Muscle of back (tissue), 11 donors: ENCODE results near the gene CLEC2B. TPM values are rescaled to one million over a fixed set of nuclear protein-coding genes. Genes with fewer than 3 reads are reported as not detected.

Source experiments
- DNase-seq, 3 donors: peaks; one replicate each; pipeline versions ENCODE4 v3.0.0 to v3.0.0-alpha.2; 2013
- polyA plus RNA-seq, 10 donors: library from polyadenylated mRNA; unstranded; fragments of 120-200 nt; gene quantifications; one replicate each; pipeline ENCODE4 v1.2.1, GENCODE V29; 2013; ENCODE audit not compliant: insufficient read length in 10 of 10

The CLEC2B gene
- polyA plus RNA-seq, 10 donors, result 1.3 to 7.2 (median 2.5) TPM

DNA sequence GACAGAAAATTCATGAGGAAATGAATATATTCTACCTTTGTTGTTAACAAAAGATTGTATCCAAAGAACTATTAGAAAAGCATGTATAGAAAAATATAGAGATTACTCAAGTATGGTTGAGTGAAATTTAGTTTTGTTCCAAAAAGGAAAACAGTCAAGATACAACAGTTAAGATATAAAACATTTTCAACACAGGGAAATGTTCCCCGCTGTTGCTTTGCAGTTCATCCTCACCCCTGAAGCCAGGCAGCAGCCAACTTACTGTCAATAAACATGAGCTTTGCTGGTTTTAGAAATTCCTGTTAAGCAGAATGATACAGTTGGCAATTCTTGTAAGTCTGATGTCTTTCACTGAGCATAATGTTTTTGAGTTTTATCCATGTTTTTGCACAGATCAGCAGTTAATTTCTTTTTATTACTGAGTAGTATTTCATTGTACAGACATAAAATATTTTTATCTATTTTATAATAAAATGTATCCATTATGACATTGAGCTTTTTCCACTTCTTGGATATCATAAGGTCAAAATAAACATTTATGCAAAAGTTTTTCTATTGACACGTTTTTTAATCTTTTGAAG lies 1.2 kb upstream of the CLEC2B start:
- DNase-seq, result peak in 2 of 3 donors; percentile 34 to 53

DNA sequence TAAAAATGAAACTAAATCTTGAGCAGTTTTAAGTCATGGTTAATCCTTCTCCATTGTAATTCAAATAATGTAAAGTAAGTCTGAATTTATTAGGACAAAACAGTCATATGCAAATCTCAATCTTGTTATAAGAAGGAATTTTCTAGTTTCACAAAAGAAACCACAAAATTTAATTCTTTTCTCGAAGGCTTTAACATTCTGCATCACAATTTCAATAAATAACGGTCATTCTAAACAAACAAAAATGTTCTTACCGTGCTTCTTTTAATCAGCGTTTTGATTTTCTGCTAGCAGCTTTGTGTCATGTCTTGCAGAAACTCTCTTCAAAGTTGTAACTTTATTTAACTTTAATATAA lies 225 bp downstream of the CLEC2B start:
- no peak for DNase-seq

DNA sequence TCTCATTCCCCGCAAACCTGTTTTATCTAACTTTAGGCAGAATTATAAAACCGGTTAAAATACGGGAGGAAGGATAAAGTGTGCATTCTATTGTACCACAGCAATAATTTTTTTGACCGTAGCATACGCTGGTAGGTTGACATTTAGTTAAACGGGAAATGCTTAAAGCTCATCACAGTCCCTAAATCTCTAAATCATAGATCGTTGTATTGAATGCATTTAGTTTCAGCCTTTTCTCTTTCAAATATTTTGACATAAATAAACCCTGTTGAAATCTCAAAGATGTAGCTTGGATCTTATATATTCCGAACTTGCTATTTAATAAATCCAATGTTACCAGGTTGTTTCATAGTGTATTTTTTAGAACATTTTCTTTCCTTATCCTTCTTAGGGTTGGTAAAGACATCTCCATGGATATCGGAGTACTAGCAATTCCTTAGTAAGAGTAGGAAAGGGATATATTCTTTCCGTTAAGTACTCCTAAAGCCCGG lies 798 bp downstream of the CLEC2B start:
- DNase-seq, result no peak

DNA sequence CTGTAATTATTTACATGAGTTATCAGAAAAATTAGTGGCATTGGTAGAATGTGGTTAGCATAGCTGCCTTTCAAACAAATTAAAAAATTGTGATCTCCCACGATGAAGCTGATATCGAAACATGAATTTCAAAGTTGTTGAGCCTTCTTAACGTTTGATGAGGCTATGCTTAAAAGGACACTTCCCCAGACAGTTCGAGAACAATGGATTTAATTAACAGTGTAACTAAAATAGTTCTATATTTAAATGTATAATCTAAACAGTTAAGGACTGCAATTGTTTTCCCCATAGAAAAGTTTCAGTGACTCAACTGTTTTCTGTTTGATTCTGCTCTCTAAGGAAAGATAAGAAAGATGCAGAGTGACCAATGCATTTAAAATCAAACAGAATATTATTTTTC lies 1.6 kb downstream of the CLEC2B start:
- no peak for DNase-seq

DNA sequence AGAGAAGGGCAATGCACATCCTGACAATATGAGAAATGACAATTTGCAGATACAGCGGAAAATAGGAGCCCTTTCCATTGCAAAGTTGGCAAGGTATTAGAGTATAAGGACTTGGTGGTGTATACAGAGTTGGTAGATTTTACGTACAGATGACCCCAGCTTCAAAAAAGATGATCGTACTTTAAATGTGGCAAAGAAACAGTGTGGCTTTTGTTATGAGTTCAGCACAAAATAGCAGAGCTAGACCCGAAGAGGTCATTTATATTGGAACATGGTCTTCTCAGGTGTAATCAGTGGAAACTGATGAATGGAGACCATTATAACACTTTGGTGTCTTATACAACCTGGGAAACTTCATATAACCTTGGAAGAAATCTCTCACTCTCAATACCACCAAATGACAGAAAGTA lies 2.3 kb downstream of the CLEC2B start:
- DNase-seq, result no peak

DNA sequence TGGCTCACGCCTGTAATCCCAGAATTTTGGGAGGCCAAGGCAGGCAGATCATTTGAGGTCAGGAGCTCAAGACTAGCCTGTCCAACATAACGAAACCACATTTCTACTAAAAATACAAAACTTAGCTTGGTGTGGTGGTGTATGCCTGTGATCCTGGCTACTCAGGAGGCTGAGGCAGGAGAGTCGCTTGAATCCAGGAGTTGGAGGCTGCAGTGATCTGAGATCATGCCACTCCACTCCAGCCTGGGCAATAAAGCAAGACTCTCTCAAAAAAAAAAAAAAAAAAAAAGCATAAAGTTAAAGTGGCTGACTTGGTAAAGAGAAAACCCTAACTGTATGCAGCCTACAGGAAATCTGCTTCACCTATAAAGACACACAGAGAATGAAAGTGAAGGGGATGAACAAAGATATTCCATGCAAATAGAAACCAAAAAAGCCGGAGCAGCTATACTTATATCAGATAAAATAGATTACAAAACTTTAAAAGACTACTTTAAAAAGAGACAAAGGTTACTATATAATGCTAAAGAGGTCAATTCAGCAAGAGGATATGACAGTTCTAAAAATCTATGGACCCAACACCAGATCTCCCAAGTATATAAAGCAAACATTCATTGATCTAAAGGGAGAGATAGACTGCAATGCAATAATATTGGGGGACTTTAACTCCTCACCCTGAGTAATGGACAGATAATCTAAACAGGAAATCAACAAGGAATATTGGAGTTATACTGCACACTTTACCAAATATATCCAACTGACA lies 4.1 kb downstream of the CLEC2B start:
- DNase-seq, result no peak

DNA sequence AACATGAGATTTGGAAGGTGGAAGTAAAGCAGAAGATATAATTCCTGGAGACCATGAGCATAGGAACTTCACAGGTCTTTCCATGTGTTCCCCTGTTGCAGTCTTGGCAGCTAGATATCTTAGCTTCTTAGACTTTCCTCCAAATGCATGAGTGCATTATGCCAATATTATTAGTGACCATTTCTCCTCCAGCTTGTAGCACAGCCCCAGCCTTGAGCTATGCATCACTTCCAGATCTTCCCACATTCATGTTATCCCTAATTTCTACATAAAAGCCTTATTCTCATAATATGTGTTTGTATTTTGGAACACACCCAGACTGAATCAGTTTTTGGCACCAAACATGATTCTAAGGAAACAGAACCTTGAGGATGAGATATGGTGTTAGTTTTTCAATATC lies 11.0 kb downstream of the CLEC2B start:
- no peak for DNase-seq

DNA sequence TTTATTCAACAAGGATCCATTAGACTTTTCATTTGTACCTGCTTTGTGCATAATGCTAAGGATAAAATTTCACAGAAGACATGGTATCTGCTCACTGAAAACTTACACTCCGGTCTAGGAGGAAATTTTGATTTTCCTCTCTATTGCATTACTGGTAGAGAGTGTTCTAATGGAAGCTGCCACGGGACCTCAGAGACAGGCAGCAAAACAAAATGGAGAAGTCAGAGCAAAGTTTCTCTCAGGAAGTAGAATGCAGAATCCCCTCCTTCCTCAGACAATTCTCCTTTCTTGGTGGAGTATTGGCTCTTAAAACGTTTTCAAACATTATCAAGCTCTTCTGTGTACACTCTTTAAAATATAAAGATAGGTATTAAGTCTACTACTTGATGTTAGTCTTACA lies 12.3 kb downstream of the CLEC2B start:
- no peak for DNase-seq

DNA sequence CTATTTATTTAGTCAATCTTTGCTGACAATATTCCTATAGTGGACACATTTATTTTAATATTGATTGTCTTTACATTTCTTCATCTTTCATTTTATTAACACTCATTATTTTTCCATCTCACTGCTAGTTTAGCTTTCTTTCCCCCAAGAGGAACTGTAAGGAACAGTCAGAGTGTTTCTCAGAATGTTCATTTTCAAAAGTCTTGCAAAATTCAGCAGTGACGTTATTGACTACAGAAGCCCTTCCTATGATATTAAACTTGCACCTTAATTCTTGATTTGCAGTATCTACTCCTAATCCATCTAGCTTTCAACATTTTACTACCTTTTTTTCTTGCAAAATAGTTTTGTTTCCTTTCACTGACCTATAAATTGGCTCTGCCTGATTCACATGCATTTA lies 13.0 kb downstream of the CLEC2B start:
- DNase-seq, result no peak

DNA sequence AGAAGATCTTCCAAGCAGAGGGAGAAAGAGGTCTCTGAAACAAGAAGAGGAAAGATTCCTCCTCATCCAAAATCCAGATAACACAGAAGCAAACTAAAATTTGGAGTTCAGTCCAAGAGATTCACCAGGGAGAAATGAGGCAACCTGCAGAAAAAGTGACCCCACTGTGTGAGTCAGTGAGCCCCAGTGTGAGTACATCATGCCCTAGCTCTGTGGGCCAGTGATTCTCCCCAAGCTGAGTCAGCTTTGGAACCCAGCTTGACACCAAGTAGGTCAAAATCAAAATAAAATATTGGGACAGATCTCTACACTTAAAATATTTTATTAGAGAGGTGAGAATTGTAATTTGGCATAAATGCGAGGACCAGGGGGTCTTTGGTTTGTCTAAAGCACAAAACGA lies 17.2 kb downstream of the CLEC2B start:
- DNase-seq, result no peak

DNA sequence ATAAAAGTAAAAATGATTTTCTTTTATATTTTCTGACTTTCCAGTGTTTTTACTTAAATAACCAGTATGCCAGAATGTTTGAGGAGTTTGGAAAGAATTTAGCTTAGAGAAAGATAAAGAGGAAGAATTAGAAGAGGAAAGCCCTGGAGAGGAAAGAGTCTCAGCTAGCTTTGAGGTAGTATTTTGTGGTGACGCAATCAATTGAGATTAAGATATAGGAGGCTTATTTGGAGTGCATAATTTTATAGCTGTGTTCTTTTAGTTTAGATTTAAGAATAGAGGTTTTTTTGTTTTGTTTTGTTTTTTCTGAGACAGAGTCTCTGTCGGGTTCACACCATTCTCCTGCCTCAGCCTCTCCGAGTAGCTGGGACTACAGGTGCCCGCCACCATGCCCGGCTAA lies 18.1 kb downstream of the CLEC2B start:
- no peak for DNase-seq

DNA sequence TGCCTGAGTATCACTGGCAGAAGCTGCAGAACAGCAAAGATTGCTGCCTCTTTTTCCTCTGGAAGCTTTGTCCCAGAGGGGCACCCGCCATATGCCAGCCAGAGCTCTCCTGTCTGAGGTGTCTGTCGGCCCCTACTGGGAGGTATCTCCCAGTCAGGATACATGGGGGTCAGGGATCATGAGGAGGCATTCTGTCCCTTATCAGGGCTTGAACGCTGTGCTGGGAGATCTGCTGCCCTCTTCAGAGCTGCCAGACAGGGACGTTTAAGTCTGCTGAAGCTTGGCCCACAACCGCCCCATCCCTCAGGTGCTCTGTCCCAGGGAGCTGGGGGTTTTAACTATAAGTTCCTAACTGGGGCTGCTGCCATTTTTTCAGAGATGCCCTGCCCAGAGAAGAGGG lies 20.3 kb downstream of the CLEC2B start:
- no peak for DNase-seq

DNA sequence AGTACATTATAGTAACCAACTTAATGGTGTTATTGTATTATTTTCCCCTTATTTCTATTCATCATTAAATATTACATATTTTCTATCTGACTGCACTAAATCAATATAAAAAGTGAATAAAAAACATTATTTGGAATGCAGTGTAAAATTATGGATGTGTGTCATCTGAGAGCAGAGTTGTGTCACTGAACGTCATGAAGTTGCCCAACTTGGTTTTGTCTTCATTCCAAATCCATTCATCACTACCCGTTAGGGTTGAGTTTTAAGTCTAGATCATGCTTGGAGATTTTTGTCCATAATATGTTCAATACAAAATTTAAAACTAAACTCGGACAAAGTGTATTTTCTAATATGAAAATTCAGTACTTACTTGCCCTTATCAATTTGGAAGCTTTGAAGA lies 25.7 kb downstream of the CLEC2B start:
- DNase-seq, result no peak

DNA sequence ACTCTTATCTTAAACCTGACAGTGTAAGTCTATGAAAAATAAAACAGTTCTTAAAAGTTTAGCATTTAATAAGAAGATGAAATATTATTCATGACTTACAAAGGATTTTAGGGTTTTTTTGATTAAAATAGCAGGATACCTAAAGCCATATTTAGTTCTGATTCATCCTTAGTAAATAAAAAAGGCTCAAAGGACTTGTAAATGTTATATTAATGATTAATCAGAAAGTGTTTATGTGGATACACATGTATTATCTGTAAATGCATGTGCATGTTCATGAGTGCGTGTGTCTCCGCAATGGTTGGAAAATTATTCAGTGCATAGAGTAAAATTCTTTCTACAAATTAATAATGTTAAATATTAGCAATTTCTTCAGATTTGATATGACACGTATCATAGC lies 37.4 kb downstream of the CLEC2B start:
- DNase-seq, result no peak

DNA sequence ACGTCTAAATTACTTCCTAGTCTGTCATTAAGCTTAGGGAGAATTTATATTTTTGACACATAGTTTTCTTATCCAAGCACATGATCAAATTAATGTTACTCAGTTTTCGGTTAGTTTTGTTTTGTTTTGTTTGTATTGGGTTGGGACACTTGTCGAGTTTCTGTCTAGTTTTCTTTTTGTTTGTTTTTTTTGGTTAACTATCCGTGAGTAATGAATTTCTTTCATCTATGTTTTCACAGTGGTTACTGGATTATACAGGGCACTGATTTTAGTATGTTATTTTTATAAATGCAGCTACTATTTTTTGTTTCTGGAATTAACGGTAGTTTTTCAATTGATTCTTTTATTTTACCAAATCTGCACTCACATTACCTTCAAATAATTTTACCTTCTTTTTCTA lies 39.2 kb downstream of the CLEC2B start:
- no peak for DNase-seq

DNA sequence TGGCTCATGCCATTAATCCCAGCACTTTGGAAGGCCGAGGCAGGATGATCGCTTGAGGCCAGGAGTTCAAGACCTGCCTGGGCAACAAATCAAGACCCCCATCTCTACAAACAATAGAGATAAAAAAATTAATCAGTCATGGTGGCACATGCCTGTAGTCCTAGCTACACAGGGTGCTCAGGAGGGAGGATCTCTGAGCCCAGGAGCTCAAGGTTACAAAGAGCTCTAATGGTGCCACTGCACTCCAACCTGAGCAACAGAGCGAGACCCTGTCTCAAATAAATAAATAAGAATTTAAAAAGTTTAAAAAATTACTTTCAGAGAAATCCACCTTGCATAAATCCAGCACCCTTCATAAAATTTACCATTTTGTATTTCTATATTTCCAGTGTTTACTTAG lies 39.7 kb downstream of the CLEC2B start:
- no peak for DNase-seq

DNA sequence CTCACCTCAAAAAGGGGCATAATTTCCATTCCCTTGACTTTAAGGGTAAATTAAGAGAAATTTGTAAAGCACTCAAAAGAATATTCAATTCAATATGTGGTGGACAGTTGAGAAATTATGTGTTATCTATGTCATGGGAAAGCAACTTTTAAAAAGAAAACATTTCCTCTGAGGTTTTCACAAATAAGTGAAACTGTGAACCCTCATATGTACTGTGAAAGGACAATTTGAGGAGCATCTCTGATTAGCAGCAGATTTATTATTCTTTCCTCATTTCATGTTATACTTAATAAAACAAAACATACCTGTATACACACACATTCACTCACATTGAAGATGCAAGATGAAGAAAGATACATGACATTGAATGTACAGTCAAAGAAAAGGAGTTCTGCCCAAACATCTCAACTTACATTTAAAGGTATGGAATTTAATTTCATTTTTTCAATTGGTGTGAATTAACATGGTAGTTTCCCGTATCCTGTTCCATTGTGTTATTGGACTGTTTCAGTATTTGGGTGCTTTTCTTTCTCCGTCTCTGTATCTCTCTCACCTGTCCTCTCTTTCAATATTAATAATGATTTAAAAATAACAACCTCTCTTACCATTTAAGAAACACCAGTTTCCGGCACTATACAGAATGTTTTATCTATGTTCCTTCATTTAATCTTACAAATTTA lies 41.8 kb downstream of the CLEC2B start, which contains the start of gene KLRF1:
Gene KLRF1, plus strand, starts transcription at position 273 of the 680 bp plus-strand sequence. Its CDS starts 64 bp downstream, at position 337.
- no peak for DNase-seq

DNA sequence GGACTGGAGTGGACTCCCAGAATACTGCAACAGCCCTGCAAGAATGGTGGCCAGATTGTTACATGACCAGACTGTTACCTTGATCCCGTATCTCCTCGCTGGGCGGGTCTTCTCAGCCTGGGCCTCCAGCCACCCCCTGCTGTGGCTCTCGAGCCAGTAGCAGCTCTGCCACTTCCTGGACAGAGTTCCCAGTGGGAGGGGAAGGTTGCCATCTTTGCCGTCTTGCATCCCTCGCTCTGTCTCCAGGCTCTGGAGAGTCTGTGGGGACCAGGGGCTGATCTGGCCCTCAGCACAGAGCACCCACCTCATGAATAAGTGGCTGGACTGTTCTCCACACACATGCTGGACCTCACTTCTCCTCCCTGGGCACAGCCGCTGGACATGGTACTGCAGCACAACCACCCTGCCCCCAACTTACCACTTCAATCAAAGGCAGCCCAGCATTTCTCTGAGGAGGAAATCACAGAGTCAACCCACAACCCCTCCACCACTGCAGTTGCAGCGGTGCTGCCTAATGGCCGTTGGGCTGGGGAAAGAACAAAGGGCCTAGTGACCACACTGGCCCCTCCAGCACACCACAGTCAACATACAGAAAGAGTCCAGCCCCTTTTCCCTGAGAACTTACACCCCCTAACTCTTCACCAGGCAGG lies 48.7 kb downstream of the CLEC2B start:
- DNase-seq, result no peak

DNA sequence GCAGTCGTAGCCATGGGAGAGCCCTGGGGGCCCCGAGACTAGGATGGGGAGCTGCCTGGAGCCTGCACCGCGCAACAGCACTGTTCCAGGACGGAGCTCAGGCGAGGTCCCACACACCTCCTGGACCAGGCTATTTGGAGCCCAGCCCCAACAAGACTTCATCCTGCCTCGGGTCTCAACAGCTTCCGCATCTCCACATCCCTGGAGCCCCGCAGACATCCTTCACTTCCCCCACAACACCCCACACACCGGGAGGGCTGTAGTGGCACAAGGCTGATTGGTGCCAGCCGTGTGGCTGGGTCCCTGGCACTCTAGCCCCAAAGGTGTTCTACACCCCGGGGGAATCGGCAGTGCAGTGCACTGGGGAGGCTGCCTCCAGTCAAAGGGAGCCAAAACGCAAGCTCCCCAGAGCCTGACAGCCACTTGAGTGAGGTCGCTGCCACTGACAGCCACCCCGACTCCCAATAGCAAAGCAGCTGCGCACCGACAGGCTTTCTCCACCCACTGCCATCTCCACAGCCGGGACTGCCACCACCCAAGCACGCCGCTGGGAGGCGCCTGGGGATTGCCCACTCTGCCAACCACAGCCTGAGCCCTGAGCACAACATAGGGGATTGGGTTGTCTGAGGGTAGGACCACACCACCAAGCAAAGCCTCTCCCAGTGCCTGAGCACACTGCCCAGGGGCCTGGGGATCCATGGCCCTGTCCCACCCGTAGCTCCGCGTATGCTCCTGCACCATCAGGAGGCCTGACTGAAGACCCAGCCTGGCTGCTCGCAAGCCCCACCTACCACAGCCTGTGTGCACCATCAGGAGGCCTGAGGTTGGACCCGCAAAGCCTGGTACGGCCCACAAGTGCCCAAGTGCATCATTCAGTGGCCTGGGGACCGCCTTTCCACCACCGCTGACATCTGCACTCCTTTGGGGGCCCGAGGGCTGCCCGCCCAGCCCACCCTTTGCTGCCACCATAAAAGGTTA lies 55.0 kb downstream of the CLEC2B start:
- peak in 2 of 3 donors; percentile 7 to 30 for DNase-seq

DNA sequence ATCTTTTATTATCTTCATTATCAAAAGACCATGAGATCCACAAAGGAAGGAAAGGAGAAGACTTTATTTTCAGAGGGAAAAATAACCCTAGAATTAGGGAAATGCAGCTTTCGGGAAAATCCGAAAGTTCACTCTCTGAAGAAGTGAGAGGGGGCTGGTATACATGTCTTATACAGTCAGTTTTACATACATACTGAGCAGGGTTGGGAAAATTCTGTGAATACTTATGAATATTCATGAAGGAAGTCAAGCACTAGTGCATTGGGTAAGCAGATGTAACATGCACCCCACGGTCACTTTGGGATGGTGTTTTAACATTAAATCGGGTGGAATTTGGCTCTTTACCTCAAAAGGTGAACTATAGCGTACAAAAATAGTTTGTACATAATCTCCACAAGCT lies 57.5 kb downstream of the CLEC2B start:
- no peak for DNase-seq

DNA sequence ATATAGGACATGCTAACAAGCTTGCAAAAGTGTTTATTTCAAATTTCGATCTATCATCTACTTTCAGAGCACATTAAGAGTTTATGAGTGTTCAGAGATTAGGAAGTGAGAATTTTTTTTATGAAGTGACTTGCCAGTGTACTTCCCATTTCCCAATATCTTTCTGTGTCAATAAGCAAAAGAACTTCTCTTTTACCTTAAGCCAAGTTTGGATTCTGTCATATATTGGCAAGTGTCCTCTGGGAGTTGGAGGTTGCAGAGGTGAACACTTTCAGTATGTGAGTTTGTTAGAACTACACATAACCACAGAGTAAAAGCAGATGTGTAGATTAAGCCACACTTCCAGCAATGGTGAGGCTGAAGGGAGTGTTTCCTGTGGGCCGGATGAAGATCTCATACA lies 58.5 kb downstream of the CLEC2B start:
- peak in 1 of 3 donors; percentile 12 for DNase-seq
